HG02678 (cell line): ENCODE results near the gene OR10A2.
"Not testable (repeated sequence)": the region's sequence is repeated elsewhere in the genome, so short reads cannot be mapped to it uniquely, and the experiment has no call there.

Source experiments
- ATAC-seq: cut with Tn5 transposase; IDR thresholded peaks from one replicate; pipeline ENCODE4 v1.9.1; 2021; ENCODE audit warnings: mild to moderate bottlenecking, moderate library complexity; ENCODE audit not compliant: unreplicated experiment

Gene OR10A2

DNA sequence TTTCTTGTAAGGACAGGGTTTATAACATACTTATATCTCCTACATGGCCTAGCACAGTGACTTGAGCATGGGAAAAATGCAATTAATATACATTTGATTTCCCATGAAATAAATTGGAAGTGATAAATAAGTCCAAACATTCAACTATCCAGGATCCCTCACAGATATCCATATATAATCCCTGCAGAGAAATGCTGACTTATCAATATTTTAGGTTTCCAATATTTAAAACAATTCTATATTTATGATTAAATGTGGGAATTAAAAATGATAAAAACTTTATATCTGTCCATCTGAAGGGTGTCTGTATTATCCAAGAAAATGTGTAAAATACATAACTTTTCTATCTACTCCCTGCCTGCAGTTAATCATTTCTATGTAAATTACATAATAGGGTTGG lies 19.9 kb downstream of the OR10A2 start:
- ATAC-seq: no peak

DNA sequence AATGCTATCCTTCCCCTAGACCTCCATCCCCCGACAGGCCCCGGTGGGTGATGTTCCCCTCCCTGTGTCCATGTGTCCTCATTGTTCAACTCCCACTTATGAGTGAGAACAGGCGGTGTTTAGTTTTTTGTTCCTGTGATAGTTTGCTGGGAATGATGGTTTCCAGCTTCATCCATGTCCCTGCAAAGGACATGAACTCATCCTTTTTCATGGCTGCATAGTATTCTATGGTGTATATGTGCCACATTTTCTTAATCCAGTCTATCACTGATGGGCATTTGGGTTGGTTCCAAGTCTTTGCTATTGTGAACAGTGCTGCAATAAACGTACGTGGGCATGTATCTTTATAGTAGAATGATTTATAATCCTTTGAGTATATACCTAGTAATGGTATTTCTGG lies 24.9 kb downstream of the OR10A2 start:
- not testable (repeated sequence) for ATAC-seq

DNA sequence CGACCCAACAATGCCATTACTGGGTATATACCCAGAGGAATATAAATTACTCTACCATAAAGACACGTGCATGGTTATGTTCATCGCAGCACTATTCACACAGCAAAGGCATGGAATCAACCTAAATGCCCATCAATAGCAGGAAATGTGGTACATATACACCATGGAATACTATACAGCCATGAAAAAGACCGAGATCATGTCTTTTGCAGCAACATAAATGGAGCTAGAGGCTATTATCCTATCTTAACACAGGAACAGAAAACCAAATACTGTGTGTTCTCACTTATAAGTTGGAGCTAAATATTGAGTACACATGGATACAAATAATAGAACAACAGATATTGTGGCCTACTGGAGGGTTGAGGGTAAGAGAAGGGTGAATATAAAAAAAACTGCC lies 26.0 kb downstream of the OR10A2 start:
- ATAC-seq: no peak

DNA sequence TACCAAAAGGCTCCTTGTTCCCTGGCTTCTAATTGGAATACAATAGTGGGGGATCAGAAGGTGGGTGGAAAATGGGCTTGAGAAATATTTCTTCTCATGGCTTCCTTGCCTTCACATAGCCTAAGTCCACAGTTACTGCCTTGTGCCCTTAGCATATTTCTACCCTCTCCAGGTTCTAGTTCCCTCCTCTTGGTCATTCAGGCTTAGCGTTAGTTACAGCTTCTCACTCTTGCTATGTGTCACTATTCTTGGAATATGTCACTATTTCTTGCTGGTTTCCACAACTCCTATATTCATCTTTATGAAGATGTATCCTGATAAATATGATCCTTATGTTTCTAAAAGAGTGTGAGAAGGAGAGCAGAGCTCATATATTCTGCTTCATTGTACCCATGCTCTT lies 27.0 kb downstream of the OR10A2 start:
- no peak for ATAC-seq

DNA sequence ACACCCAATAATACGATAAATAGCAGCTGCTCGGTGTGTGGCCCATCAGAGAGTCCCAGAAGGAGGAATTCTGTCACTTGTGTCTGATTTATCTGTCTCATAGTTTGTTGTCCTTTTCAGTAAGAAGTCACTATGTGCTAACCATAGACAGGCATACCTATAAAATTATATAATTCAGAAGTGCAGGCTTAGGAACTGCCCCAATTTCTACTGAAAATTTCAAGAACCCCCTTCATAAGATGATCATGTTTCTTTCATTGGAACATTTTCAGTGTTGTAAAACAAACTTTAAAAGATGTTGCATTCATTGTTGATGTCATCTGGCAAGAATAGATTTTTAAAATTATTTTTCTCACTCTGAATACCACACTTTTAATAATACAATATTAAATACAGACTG lies 29.5 kb downstream of the OR10A2 start, which contains the start of gene OR2D2:
OR2D2 (minus strand) TSS at position 101 of the 400 bp plus-strand sequence; CDS start at position 101, 0 bp downstream.
- ATAC-seq: no peak

DNA sequence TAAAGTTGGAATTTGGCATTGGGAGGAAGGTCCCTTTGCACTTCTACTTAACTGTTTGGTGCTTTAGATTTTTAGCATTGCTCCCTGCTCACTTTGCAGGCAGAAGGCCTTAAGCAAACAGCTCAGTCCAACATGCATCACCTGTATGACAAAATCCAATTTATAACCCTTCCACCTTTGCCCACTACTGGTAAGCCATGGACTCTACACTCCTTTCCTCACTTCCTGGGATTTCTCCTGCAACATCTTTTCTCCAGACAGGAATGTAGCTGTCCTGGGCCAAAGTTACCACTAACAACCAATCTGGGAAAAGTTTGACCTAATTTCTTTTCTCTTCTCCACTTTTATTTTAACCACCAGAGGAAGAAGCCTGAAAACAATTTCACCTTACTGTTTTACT lies 31.2 kb downstream of the OR10A2 start:
- ATAC-seq: no peak

DNA sequence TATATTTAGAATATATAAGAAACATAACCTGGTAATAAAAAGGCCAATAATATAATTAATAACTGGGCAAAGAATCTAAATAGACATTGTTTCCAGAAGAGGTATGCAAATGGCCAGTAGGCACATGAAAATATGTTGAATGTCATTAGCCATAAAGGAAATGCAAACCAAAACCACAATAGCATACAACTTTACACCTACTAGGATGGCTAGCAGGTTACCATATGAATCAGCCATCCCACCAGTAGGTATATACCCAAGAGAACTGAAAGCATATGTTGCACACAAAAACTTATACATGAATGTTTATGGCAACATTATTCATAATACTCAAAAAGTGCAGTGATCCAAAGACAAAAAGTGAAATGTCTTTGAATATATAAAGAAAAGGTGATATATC lies 32.2 kb downstream of the OR10A2 start:
- ATAC-seq: peak; percentile 93

DNA sequence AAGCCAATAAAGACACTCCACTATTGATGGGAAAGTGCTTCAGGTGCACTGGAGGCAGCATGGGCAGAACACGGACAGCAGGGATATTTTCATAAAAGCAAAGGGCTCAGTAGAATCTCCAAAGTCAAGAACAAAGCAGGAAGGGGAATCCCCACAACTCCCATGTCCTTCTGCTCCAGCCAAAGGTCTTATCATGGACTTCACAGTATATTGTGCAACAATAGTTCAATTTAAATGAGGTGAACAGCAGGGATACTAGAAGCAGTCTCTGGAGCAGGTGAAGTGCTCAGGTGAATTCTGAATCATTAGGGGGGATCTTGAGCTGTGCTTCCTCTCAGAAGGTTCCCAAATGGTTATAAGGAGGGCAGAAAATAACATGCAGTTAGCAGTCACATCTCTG lies 36.1 kb downstream of the OR10A2 start:
- no peak for ATAC-seq

DNA sequence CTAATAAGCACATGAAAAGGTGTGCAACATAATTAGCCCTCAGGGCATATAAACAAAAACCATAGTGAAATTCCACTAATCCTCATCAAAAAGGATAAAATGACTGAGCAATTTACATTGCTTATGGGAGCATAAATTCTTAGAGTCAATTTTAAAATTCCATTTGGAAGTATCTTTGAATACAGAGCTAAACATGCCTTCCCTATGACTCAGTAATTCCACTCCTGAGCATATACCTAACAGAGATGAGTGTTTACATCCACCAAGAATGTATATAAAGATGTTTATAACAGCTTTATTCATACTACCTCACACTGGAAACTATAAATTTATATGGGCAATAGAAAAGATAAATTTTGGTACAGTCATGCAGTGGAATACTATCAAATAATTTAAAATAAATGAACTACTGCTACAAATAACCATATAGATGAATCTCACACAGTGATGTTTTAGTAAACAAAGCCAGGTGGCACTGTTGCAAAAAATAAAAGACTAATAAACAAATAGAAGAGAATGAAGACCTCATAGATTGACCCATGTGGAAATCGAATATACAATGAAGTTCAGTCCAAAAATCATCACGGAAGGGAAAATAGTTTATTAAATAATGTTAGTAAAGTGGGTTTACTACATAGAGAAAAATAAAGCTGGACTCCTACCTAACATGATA lies 37.6 kb downstream of the OR10A2 start:
- ATAC-seq: no peak

DNA sequence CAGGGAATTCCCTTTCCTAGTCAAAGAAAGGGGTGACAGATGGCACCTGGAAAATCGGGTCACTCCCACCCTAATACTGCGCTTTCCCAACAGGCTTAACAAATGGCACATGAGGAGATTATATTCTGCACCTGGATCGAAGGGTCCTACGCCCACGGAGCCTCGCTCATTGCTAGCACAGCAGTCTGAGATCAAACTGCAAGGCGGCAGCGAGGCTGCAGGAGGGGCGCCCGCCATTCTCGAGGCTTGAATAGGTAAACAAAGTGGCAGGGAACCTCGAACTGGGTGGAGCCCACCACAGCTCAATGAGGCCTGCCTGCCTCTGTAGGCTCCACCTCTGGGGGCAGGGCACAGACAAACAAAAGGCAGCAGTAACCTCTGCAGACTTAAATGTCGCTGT lies 41.9 kb downstream of the OR10A2 start:
- ATAC-seq: not testable (repeated sequence)

DNA sequence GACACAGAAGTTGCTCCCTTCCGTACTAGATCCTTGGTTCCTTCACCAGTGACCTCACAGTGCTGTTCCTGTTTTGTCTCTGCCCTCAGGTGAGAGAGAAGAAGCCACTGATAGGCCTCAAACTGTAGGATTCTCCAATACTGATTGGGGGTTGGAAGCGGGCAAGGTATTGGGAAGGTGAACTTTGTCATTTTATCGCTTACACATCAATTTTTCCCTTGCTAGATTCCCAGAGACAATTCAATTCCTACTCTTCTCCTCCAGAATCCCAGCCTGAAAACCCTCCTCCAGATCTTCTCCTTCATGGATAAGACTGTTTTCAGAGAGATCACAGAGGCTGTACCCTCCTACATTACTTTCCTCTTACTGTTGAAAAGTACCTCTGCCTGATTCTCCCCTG lies 48.5 kb downstream of the OR10A2 start:
- ATAC-seq: no peak

DNA sequence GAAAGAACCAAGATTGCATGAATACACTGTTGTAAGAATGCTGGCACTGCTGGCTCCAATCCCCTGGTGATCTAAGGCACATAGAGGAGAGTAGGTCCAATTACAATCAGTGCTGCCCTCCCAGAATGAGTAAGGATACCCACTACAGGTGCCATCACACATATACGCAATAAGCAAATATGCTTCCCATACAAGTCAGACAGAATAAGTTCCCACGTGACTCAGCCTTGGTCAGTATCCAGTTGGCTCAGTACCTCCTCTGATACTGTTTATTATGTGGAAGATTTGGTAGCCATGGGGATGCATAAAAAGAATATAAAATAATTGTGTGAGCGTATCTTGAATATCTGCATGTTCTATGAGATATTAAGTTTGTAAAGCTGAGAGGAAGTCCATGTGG lies 49.1 kb downstream of the OR10A2 start:
- ATAC-seq: no peak

DNA sequence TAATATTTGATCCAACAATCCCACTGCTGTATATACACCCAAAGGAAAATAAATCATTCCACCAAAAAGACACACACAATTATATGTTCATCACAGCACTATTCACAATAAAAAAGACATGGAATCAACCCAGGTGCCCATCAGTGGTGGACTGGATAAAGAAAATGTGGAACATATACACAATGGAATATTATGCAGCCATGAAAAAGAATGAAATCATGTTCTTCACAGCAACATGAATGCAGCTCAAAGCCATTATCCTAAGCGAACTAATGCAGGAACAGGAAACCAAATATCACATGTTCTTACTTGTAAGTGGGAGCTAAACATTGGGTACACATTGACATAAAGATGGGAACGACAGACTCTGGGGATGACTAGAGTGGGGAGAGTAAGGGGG lies 56.8 kb downstream of the OR10A2 start:
- ATAC-seq: no peak

DNA sequence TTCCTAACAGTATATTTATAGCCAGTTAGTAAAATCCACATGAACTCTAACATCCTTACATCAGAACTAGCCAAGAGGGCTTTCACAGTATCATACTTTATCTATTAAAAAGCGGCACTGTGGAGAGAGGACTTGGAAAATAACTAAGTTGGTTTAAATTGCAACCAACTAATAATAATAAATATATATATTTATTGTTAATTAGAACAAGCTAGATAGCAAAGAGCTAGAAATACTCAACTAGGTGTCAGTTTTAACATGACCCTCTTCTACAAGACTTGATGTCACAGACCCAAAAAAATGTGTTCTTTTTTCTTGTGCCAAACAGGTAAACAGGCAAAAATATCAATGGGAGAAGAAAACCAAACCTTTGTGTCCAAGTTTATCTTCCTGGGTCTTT lies 57.8 kb downstream of the OR10A2 start, which contains the start of gene OR2D3:
OR2D3 (plus strand) TSS at position 301 of the 400 bp plus-strand sequence; CDS start at position 301, 0 bp downstream.
- no peak for ATAC-seq
